DMS53 treated with DMSO at 0.1 percent for 48 hours (cell line): Measurements from ENCODE around the gene PIAS4.

Experiments
- DNase-seq: peaks from one replicate; lab custom pipeline; 2025; ENCODE audit not compliant: unreplicated experiment; lab: John Stamatoyannopoulos, UW

Gene PIAS4

GRCh38 chr19:3977242-3978143 lies 30.0 kb upstream of the PIAS4 start:
- DNase-seq: no peak

- DNase-seq: no peak
Measured at GRCh38 chr19:3978145-3978544, 29.4 kb upstream of the PIAS4 start.

- DNase-seq: no peak
Measured at GRCh38 chr19:3979289-3979673, 28.3 kb upstream of the PIAS4 start.

- DNase-seq: no peak
Measured at GRCh38 chr19:3979674-3980352, 27.7 kb upstream of the PIAS4 start.

GRCh38 chr19:3980353-3981251 lies 26.9 kb upstream of the PIAS4 start:
- no peak for DNase-seq

- no peak for DNase-seq
Measured at GRCh38 chr19:3981373-3981735, 26.2 kb upstream of the PIAS4 start.

- no peak for DNase-seq
Measured at GRCh38 chr19:3981736-3982681, 25.5 kb upstream of the PIAS4 start.

- DNase-seq: no peak
Measured at GRCh38 chr19:3982701-3983541, 24.6 kb upstream of the PIAS4 start.

- no peak for DNase-seq
Measured at GRCh38 chr19:3983542-3983914, 24.0 kb upstream of the PIAS4 start.

GRCh38 chr19:3983936-3984583 lies 23.5 kb upstream of the PIAS4 start:
- no peak for DNase-seq

- DNase-seq: no peak
Measured at GRCh38 chr19:3984584-3984907, 23.0 kb upstream of the PIAS4 start.

GRCh38 chr19:3984908-3985642 lies 22.5 kb upstream of the PIAS4 start, which contains the start of gene EEF2:
Gene EEF2, minus strand, starts transcription at chr19:3985463. Its CDS starts 83 bp downstream, at chr19:3985380.
- DNase-seq: peak; percentile 60

- DNase-seq: peak; percentile 60
Measured at GRCh38 chr19:3985643-3986259, 21.8 kb upstream of the PIAS4 start.

- DNase-seq: peak; percentile 77
Measured at GRCh38 chr19:3986260-3987041, 21.1 kb upstream of the PIAS4 start.

- DNase-seq: peak; percentile 75
Measured at GRCh38 chr19:3987619-3988371, 19.7 kb upstream of the PIAS4 start.

GRCh38 chr19:3990815-3991117 lies 16.8 kb upstream of the PIAS4 start:
- no peak for DNase-seq

GRCh38 chr19:3995607-3996006 lies 11.9 kb upstream of the PIAS4 start:
- no peak for DNase-seq
